Upper lobe of right lung (tissue), 1 donor: Measurements from ENCODE around the gene TUBB3. TPM values are rescaled to one million over a fixed set of nuclear protein-coding genes. Genes with fewer than 3 reads are reported as not detected.

Experiments
- ATAC-seq: fragments of 200-7000 bp; cut with Tn5 transposase; one replicate; pipeline ENCODE4 v1.9.1; 2020; ENCODE audit warnings: mild to moderate bottlenecking, moderate library complexity
- DNase-seq: peaks from one replicate; pipeline ENCODE4 v3.0.0-alpha.2; 2020
- H3K27ac ChIP-seq: fragments of 200-600 bp; one replicate; pipeline ENCODE4 v1.8.0; 2022
- H3K27me3 ChIP-seq: fragments of 200-600 bp; one replicate; pipeline ENCODE4 v1.8.0; 2022; ENCODE audit warnings: mild to moderate bottlenecking
- H3K36me3 ChIP-seq: fragments of 200-600 bp; one replicate; pipeline ENCODE4 v1.8.0; 2022
- H3K4me1 ChIP-seq: fragments of 200-600 bp; one replicate; pipeline ENCODE4 v1.8.0; 2022
- H3K4me3 ChIP-seq: fragments of 200-600 bp; one replicate; pipeline ENCODE4 v1.8.0; 2022; ENCODE audit warnings: mild to moderate bottlenecking
- H3K9me3 ChIP-seq: fragments of 200-600 bp; one replicate; pipeline ENCODE4 v1.8.0; 2022
- CTCF ChIP-seq: fragments of 200-600 bp; IDR thresholded peaks from one replicate; pipeline ENCODE4 v1.8.0; 2022; ENCODE audit warnings: antibody characterized with exemption
- intact Hi-C: fragments of 100-400 bp; cut with DNase I; formaldehyde crosslinking; loops from one replicate; pipeline ENCODE4 v1.11.0; 2022
- total RNA-seq: library from RNA; stranded (reverse); fragmentation: NEBNext Ultra II Directional; extraction: Animal tissue kit (Norgen Biotek cat#: 25700); gene quantifications from one replicate; pipeline ENCODE4 v1.2.1, GENCODE V29; 2021
- donor health status: DM: no; HTN: yes; CAD: no; lungs with severe emphysema.

Gene TUBB3
- total RNA-seq, 1 donor from 2014 or later, result 1.5 TPM

- intact Hi-C loops, result no loop called here
- Histone ChIP-seq H3K9me3 (no peaks in the 10 kb centered on the region), H3K27ac (peak overlapping the region; percentile 80), H3K36me3 (no peaks in the 10 kb centered on the region), H3K4me1 (peaks cover 54% of the 10 kb centered on the region), H3K4me3 (peak overlapping the region; percentile 55), H3K27me3 (peaks cover 49% of the 10 kb centered on the region)
- ATAC-seq (no peak), DNase-seq (peak; percentile 80)
- no peak for TF ChIP-seq CTCF
Observed at GRCh38 chr16:89922477-89922883, 662 bp upstream of the TUBB3 start.

- no peak overlapping the region for H3K27ac ChIP-seq
- DNase-seq (no peak), ATAC-seq (no peak)
- peaks cover 49% of the 10 kb centered on the region for H3K27me3 ChIP-seq
- intact Hi-C loops, result no loop called here
- TF ChIP-seq CTCF, result no peak
- H3K4me1 ChIP-seq, result peaks cover 41% of the 10 kb centered on the region
- H3K4me3 ChIP-seq, result peak overlapping the region; percentile 55
- no peaks in the 10 kb centered on the region for H3K9me3 ChIP-seq
- no peaks in the 10 kb centered on the region for H3K36me3 ChIP-seq
Observed at GRCh38 chr16:89923640-89924296, 626 bp downstream of the TUBB3 start.

- Histone ChIP-seq H3K4me3 (no peak overlapping the region), H3K9me3 (no peaks in the 10 kb centered on the region), H3K4me1 (peaks cover 38% of the 10 kb centered on the region), H3K27ac (no peak overlapping the region), H3K36me3 (no peaks in the 10 kb centered on the region), H3K27me3 (peaks cover 49% of the 10 kb centered on the region)
- no peak for TF ChIP-seq CTCF
- DNase-seq (no peak), ATAC-seq (no peak)
- intact Hi-C loops, result no loop called here
Observed at GRCh38 chr16:89924297-89924924, 1.3 kb downstream of the TUBB3 start.

- ATAC-seq (no peak), DNase-seq (no peak)
- no peak overlapping the region for H3K4me3 ChIP-seq
- intact Hi-C loops, result no loop called here
- H3K4me1 ChIP-seq, result peaks cover 38% of the 10 kb centered on the region
- H3K27ac ChIP-seq, result no peak overlapping the region
- no peaks in the 10 kb centered on the region for H3K36me3 ChIP-seq
- no peak for TF ChIP-seq CTCF
- H3K9me3 ChIP-seq, result no peaks in the 10 kb centered on the region
- H3K27me3 ChIP-seq, result peaks cover 49% of the 10 kb centered on the region
Observed at GRCh38 chr16:89924925-89925307, 1.8 kb downstream of the TUBB3 start.

GRCh38 chr16:89925596-89926079 lies 2.5 kb downstream of the TUBB3 start:
- no peak for DNase-seq
- peaks cover 38% of the 10 kb centered on the region for H3K4me1 ChIP-seq
- no peak for TF ChIP-seq CTCF
- intact Hi-C loops, result no loop called here
- no peak overlapping the region for H3K27ac ChIP-seq
- H3K27me3 ChIP-seq, result peaks cover 49% of the 10 kb centered on the region
- H3K36me3 ChIP-seq, result no peaks in the 10 kb centered on the region
- H3K9me3 ChIP-seq, result no peaks in the 10 kb centered on the region
- peak overlapping the region; percentile 52 for H3K4me3 ChIP-seq
- ATAC-seq, result no peak
